ENCODE results near the gene CPLANE1. TPM values are rescaled to one million over a fixed set of nuclear protein-coding genes. Genes with fewer than 3 reads are reported as not detected.

The CPLANE1 gene
- total RNA-seq, 2 experiments from 2014 or later, result 7.0 to 10.3 TPM

GRCh38 chr5:37063739-37064138 lies 185.4 kb downstream of the CPLANE1 start:
- H3K9me3 Mint-ChIP-seq, result no peaks in the 10 kb centered on the region
- peaks cover 20% of the 10 kb centered on the region for H3K36me3 Mint-ChIP-seq
- H3K27me3 Mint-ChIP-seq, result no peaks in the 10 kb centered on the region
- H3K4me1 Mint-ChIP-seq, result no peaks in the 10 kb centered on the region
- no peak overlapping the region for H3K4me3 Mint-ChIP-seq
- POLR2A ChIA-PET, result no interaction called here
- H3K27ac Mint-ChIP-seq, result no peak overlapping the region
- no peak for DNase-seq
- ATAC-seq (ENCODE audit: low read depth), result no peak

- Mint-ChIP-seq H3K4me1 (peaks cover 6% of the 10 kb centered on the region), H3K27me3 (no peaks in the 10 kb centered on the region), H3K4me3 (no peak overlapping the region), H3K9me3 (no peaks in the 10 kb centered on the region), H3K27ac (no peak overlapping the region), H3K36me3 (peaks cover 23% of the 10 kb centered on the region)
- no peak for ATAC-seq (ENCODE audit: low read depth)
- POLR2A ChIA-PET, result no interaction called here
- no peak for DNase-seq
Measured at GRCh38 chr5:37060030-37060429, 189.1 kb downstream of the CPLANE1 start.

GRCh38 chr5:37056762-37057161 lies 192.4 kb downstream of the CPLANE1 start:
- Mint-ChIP-seq H3K36me3 (peaks cover 28% of the 10 kb centered on the region), H3K27me3 (no peaks in the 10 kb centered on the region), H3K9me3 (no peaks in the 10 kb centered on the region), H3K4me1 (peaks cover 6% of the 10 kb centered on the region), H3K4me3 (no peak overlapping the region), H3K27ac (no peak overlapping the region)
- POLR2A ChIA-PET, result no interaction called here
- ATAC-seq (ENCODE audit: low read depth) (no peak), DNase-seq (no peak)

Other genes with a start within 250 kb of the CPLANE1 start
- 10 to 100 TPM; 40.7 to 43.4 TPM for gene NUP155, start 121.7 kb upstream of the CPLANE1 start, total RNA-seq
- gene WDR70, start 129.9 kb upstream of the CPLANE1 start, total RNA-seq, result 10 to 100 TPM; 35.8 to 37.6 TPM

Data from activated naive CD8-positive, alpha-beta T cell treated with anti-CD3 and anti-CD28 coated beads, Interleukin-2, amount 10 ng/mL, durations not matched to agents 7 days and 5 days (primary cell).